SK-MEL-5 (cell line): ENCODE results near the gene LMO7. TPM values are rescaled to one million over a fixed set of nuclear protein-coding genes. Genes with fewer than 3 reads are reported as not detected.
"Not testable (repeated sequence)": the region's sequence is repeated elsewhere in the genome, so short reads cannot be mapped to it uniquely, and the experiment has no call there.

Experiments
- DNase-seq: peaks from one replicate; pipeline ENCODE4 v3.0.0-alpha.2; 2016; ENCODE audit warnings: low read depth, low spot score
- in situ Hi-C: cut with HindIII; loops from 2 replicates; pipeline ENCODE4 v1.10.0; 2016; ENCODE audit warnings: low sequenced_read_pairs, high pct_unique_total_duplicates, low pct_unique_long_range_greater_than_20kb
- total RNA-seq: library from RNA; depleted of rRNA; stranded (reverse); fragments of >200 nt; shearing (Covaris generic); gene quantifications from 2 replicates; pipeline ENCODE4 v1.2.3, GENCODE V29; 2014

Gene LMO7
- total RNA-seq, 1 experiment from 2014 or later = 2.4 TPM

GRCh38 chr13:75715601-75716523 lies 79.7 kb downstream of the LMO7 start:
- no peak for DNase-seq
- in situ Hi-C loops = no loop called here

DNA sequence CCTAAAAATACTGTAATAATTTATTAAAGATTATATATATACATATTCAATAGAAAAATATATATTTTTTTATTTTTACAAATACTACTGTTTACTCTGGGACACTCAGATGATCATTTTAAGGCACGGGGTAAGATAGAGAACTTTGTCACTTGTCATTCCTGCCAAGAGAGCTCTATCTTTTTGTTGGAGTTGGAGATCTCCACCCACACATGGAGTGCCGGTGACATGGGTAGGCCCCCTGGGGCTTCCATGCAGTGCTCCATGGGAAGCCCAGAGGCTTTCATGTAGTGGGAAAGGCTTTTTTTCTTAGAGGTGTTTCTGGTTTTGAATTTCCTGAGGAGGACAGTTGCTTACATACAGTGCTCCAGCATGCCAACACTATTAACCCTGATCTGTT lies 81.4 kb downstream of the LMO7 start:
- no peak for DNase-seq
- in situ Hi-C loops = no loop called here

GRCh38 chr13:75721307-75721706 lies 85.2 kb downstream of the LMO7 start:
- DNase-seq = no peak
- in situ Hi-C loops = no loop called here

DNA sequence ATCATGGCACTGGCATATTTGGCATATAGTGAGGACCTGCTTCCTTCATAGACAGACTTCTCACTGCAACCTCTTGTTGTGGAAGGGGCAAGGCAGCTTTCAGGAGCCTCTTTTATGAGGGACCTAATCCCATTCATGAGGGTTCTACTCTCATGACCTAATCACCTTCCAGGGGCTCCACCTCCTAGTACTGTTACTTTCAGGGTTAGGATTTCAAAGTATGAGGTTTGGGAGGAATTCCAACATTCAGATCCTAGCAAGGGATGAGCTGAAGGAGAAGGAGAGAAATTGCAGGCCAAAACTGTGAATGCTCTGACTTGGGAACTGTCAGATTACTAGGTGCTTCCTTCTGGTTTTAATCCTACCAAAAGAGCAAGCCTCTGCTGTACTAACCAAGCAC lies 87.8 kb downstream of the LMO7 start:
- in situ Hi-C loops = no loop called here
- DNase-seq = no peak

GRCh38 chr13:75724752-75725517 lies 88.8 kb downstream of the LMO7 start:
- in situ Hi-C loops = no loop called here
- no peak for DNase-seq

DNA sequence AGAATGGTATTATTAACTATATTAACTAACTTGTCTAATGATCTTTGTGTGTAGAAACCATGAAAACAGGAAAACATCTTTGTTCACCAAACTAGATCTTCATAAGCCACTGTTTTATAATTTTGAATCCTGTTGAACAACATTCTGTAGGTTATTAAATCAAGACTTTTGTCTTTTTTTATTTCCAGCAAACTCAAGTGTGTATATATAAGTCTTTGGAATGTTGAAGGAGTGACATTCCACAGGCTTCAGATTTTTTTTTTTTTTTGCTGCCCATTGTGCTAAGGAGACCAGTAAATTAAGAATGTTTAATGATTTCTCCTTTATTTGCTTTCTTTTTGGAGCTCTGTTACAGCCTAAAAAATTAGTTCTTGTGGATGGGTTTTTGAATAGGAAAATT lies 89.6 kb downstream of the LMO7 start:
- DNase-seq = no peak
- in situ Hi-C loops = no loop called here

DNA sequence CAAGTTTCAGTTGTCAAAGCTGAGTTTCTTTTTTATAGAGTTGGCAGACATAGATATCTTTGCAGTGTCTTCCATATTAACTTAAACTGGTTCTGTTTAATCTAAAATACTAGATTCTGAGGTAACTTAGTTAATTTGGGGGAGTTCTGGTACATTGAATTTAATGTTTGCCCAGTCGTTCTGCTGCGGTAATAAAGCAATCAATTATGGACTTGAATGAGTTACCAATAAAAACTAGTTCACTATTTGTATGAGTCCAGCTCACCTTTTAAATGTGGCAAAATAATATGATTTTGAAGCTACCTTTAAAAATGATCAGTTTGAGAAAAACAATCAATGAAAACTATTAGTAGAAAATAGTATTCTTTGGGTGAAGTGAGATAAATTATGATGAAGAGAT lies 90.2 kb downstream of the LMO7 start:
- no peak for DNase-seq
- in situ Hi-C loops = no loop called here

DNA sequence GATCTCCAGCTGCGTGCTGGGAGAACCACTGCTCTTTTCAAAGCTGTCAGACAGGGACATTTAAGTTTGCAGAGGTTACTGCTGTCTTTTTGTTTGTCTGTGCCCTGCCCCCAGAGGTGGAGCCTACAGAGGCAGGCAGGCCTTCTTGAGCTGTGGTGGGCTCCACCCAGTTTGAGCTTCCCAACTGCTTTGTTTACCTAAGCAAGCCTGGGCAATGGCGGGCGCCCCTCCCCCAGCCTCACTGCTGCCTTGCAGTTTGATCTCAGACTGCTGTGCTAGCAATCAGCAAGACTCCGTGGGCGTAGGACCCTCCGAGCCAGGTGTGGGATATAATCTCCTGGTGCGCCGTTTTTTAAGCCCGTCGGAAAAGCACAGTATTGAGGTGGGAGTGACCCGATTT lies 97.0 kb downstream of the LMO7 start:
- in situ Hi-C loops, DNase-seq: not testable (repeated sequence)

GRCh38 chr13:75736173-75736572 lies 100.0 kb downstream of the LMO7 start:
- no peak for DNase-seq
- in situ Hi-C loops = no loop called here

DNA sequence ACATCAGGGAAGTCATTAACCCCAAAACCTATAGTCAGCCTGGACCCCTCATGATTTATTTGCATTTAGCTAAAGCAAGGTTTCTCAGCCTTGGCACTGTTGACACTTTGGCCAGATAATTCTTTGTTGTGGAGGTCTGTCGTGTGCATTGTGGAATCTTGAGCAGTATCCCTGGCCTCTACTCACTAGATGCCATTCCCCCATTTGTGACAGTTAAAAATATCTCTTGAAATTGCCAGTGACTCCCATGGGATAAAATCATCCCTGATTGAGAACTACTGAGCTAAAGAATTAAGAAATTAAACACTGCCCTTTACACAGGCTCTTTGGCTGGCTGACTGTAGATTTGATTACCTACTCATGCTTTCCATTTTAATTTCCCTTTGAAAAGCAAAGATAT lies 102.7 kb downstream of the LMO7 start:
- DNase-seq = no peak
- in situ Hi-C loops = no loop called here

- in situ Hi-C loops = no loop called here
- no peak for DNase-seq
Measured at GRCh38 chr13:75739244-75739868, 103.2 kb downstream of the LMO7 start.

- in situ Hi-C loops = no loop called here
- no peak for DNase-seq
Measured at GRCh38 chr13:75740031-75740430, 103.9 kb downstream of the LMO7 start.

DNA sequence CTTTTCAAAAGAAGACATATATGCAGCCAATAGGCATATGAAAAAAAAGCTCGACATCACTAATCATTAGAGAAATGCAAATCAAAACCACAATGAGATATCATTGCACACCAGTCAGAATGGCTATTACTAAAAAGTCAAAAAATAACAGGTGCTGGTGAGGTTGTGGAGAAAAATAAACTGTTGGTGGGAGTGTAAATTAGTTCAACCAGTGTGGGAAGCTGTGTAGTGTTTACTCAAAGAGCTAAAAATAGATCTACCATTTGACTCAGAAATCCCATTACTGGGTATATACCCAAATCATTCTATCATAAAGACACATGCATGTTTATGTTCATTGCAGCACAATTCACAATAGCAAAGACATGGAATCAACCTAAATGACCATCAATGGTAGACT lies 106.9 kb downstream of the LMO7 start:
- in situ Hi-C loops, DNase-seq: not testable (repeated sequence)

DNA sequence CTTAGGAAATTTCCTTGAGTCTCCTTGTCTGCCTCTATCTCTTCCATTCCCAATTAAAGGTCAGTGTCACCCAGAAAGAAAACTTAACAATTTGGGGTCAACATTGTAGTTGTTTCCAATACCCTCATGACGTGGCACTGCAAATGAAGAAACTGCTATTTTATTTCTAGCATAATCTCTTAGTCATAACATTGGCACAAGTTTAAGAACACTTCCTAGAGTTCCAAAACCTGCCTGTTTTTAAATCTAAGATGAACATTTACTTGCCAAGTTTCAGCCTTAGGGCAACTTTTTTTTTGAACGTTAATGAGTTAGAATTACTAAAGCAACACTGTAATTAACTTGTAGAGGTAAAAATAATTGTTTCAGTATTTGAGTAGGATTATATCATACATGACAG lies 108.0 kb downstream of the LMO7 start:
- in situ Hi-C loops = no loop called here
- DNase-seq = no peak

DNA sequence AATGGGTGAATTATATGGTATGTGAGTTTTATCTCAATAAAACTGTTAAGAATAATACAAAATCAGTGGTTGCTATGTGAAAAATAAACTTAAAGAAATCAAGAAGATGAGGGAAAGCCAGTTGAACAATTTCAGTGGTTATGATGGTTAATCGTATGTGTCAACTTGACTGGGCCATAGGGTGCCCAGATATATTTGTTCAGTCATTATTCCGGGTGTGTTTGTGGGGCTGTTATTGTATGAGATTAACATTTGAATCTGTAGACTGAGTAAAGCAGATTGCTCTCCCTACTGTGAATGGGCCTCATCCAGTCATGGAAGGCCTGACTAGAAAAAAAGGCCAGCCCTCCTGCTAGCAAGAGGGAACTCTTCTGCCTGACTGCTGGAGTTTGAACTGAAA lies 109.3 kb downstream of the LMO7 start:
- in situ Hi-C loops = no loop called here
- no peak for DNase-seq

- in situ Hi-C loops = no loop called here
- no peak for DNase-seq
Measured at GRCh38 chr13:75748874-75749273, 112.7 kb downstream of the LMO7 start.

DNA sequence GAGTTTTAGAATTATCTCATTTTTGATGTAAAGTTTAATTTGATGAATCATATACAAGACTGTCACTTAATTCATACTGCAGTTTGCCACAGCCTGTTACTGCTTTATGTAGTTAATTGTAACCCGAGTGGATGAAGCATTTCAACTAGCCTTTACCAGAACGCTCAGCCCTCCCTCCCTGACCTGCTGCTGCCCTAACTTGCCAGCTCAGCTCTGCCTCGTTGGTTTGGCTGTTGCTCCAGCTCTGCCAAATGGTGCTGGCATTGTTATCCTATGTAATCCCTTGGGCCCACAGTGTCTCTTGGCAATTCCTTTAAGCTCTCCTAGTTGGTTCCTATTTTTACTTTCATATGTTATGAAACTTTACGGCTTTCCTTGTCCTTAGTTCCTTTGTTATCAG lies 113.3 kb downstream of the LMO7 start:
- in situ Hi-C loops = no loop called here
- DNase-seq = no peak

- no peak for DNase-seq
- in situ Hi-C loops = no loop called here
Measured at GRCh38 chr13:75751350-75751749, 115.2 kb downstream of the LMO7 start.
